HEK293 (cell line): ENCODE measurements around the gene ASCL5.

Experiments
- CTCF ChIA-PET: fragments of 350-600 bp; formaldehyde crosslinking; extraction: SDS; loops from one replicate; lab custom pipeline; 2021; ENCODE audit warnings: antibody characterized with exemption; lab: Yijun Ruan, JAX
- POLR2A ChIA-PET: fragments of 300-600 bp; formaldehyde crosslinking; extraction: SDS; loops from one replicate; lab custom pipeline; 2020; ENCODE audit warnings: antibody characterized with exemption, inconsistent platforms; lab: Yijun Ruan, JAX
- H3K27ac ChIP-seq: fragments of 200-500 bp; sonication (Bioruptor generic); 2 replicates; pipeline ENCODE4 v1.5.1; 2014; ENCODE audit warnings: low read depth, low read length, control low read depth, inconsistent platforms; ENCODE audit errors: extremely low read depth
- H3K36me3 ChIP-seq, 2 experiments: fragments of 200-500 bp in 1 of 2; sonication (Bioruptor generic) in 1 of 2; 1 replicate in 1 of 2; 2 replicates in 1 of 2; pipeline ENCODE4 v1.5.1; 2014 to 2017; ENCODE audit warnings: inconsistent platforms in 2 of 2, low read length in 2 of 2; ENCODE audit not compliant: control insufficient read depth in 2 of 2, insufficient read depth in 1 of 2
- H3K4me1 ChIP-seq: fragments of 200-500 bp; sonication (Bioruptor generic); 2 replicates; pipeline ENCODE4 v1.5.1; 2014; ENCODE audit warnings: mild to moderate bottlenecking, low read length, inconsistent platforms; ENCODE audit not compliant: control insufficient read depth, insufficient read depth
- H3K4me3 ChIP-seq: 2 replicates; pipeline ENCODE4 v1.5.1; 2011; ENCODE audit warnings: low read depth, mild to moderate bottlenecking, control low read depth, low read length, moderate library complexity
- H3K9me3 ChIP-seq: fragments of 200-500 bp; sonication (Bioruptor generic); 2 replicates; pipeline ENCODE4 v1.5.1; 2014; ENCODE audit warnings: low read depth, low read length, inconsistent platforms; ENCODE audit not compliant: control insufficient read depth, insufficient read depth
- BCL11B ChIP-seq: fragments of 450-650 bp; formaldehyde crosslinking; IDR thresholded peaks from 2 replicates; pipeline ENCODE4 v1.5.1; 2016; ENCODE audit warnings: low read depth, missing biosample characterization, missing genetic modification characterization
- GLI2 ChIP-seq: fragments of 450-650 bp; formaldehyde crosslinking; IDR thresholded peaks from 2 replicates; pipeline ENCODE4; 2017; ENCODE audit warnings: missing biosample characterization, missing genetic modification characterization, low read depth, borderline replicate concordance
- GLI4 ChIP-seq: fragments of 450-650 bp; formaldehyde crosslinking; IDR thresholded peaks from 2 replicates; pipeline ENCODE4 v1.5.1; 2016; ENCODE audit warnings: missing biosample characterization, missing genetic modification characterization
- MYNN ChIP-seq: fragments of 450-650 bp; formaldehyde crosslinking; IDR thresholded peaks from 2 replicates; pipeline ENCODE4 v1.5.1; 2016; ENCODE audit warnings: missing biosample characterization, missing genetic modification characterization, borderline replicate concordance
- WT1 ChIP-seq: fragments of 450-650 bp; formaldehyde crosslinking; IDR thresholded peaks from 2 replicates; pipeline ENCODE4 v1.5.1; 2016; ENCODE audit warnings: missing biosample characterization, missing genetic modification characterization
- ZNF133 ChIP-seq: fragments of 450-650 bp; formaldehyde crosslinking; IDR thresholded peaks from 2 replicates; pipeline ENCODE4 v1.5.1; 2016; ENCODE audit warnings: missing biosample characterization, missing genetic modification characterization
- ZNF138 ChIP-seq: fragments of 450-650 bp; formaldehyde crosslinking; IDR thresholded peaks from 2 replicates; pipeline ENCODE4 v1.5.1; 2016; ENCODE audit warnings: missing biosample characterization, missing genetic modification characterization, borderline replicate concordance
- ZNF157 ChIP-seq: fragments of 450-650 bp; formaldehyde crosslinking; IDR thresholded peaks from 2 replicates; pipeline ENCODE4 v1.5.1; 2016; ENCODE audit warnings: missing biosample characterization, missing genetic modification characterization
- ZNF221 ChIP-seq: fragments of 450-650 bp; formaldehyde crosslinking; IDR thresholded peaks from 2 replicates; pipeline ENCODE4 v1.5.1; 2017; ENCODE audit warnings: missing biosample characterization, missing genetic modification characterization, borderline replicate concordance
- ZNF350 ChIP-seq: fragments of 450-650 bp; formaldehyde crosslinking; IDR thresholded peaks from 2 replicates; pipeline ENCODE4 v1.5.0; 2017; ENCODE audit warnings: missing biosample characterization, mild to moderate bottlenecking, missing genetic modification characterization
- ZNF391 ChIP-seq: fragments of 450-650 bp; formaldehyde crosslinking; IDR thresholded peaks from 2 replicates; pipeline ENCODE4 v1.5.1; 2016; ENCODE audit warnings: low read depth, missing biosample characterization, missing genetic modification characterization, borderline replicate concordance
- ZNF423 ChIP-seq: fragments of 450-650 bp; formaldehyde crosslinking; IDR thresholded peaks from 2 replicates; pipeline ENCODE4 v1.5.1; 2016; ENCODE audit warnings: missing biosample characterization, missing genetic modification characterization
- ZNF488 ChIP-seq: fragments of 450-650 bp; formaldehyde crosslinking; IDR thresholded peaks from 2 replicates; pipeline ENCODE4 v1.5.1; 2016; ENCODE audit warnings: missing biosample characterization, missing genetic modification characterization
- ZNF530 ChIP-seq: fragments of 450-650 bp; formaldehyde crosslinking; IDR thresholded peaks from 2 replicates; pipeline ENCODE4 v1.5.1; 2016; ENCODE audit warnings: low read depth, missing biosample characterization, missing genetic modification characterization
- ZNF843 ChIP-seq: fragments of 450-650 bp; formaldehyde crosslinking; IDR thresholded peaks from 2 replicates; pipeline ENCODE4 v1.5.1; 2016; ENCODE audit warnings: missing biosample characterization, missing genetic modification characterization
- TF ChIP-seq, protein P1 (sequence below): fragments of 450-650 bp; formaldehyde crosslinking; IDR thresholded peaks from 2 replicates; pipeline ENCODE4 v1.5.1; 2016; ENCODE audit warnings: missing biosample characterization, missing genetic modification characterization
- TF ChIP-seq, protein P2 (sequence below): fragments of 450-650 bp; formaldehyde crosslinking; IDR thresholded peaks from 2 replicates; pipeline ENCODE4 v1.5.1; 2016; ENCODE audit warnings: missing biosample characterization, missing genetic modification characterization
- TF ChIP-seq, protein P3 (sequence below): fragments of 450-650 bp; formaldehyde crosslinking; IDR thresholded peaks from 2 replicates; pipeline ENCODE4 v1.5.1; 2016; ENCODE audit warnings: missing biosample characterization, missing genetic modification characterization, low read depth
- TF ChIP-seq, protein P4 (sequence below): fragments of 450-650 bp; formaldehyde crosslinking; IDR thresholded peaks from 2 replicates; pipeline ENCODE4 v1.5.1; 2017; ENCODE audit warnings: missing biosample characterization, missing genetic modification characterization

ASCL5 gene

GRCh38 chr1:201170533-201171062 lies 43.6 kb upstream of the ASCL5 start (continued):
- TF ChIP-seq ZNF391: no peak
- no peak for TF ChIP-seq WT1 (tag by site-specific recombination)
- TF ChIP-seq, all 188 proteins: peak for 36

DNA sequence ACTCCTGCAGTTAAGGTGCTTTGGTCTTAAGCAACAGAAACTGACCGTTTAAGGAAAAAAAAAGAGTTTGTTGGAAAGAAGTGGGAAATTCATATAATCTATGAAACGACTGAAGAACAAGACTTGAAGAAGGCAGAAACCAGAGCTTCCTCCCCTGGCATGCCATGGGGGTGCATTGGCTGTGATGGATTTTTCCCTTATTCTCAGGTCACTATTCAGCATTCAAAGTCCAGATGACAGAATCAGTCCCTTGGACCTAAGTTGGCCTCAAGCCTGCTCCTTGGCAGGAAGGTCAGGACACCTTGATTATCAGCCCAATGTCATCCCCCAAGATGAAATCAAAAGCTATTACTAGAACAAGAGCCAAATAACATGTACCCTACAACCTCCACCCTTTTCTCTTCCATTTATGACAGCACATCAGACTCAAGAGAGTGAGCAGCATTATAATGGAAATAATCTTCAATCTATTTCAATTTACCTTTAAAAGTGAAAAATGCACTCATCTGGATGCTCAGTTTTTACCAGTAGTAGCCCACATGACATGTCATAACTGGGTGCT lies 43.1 kb upstream of the ASCL5 start:
- no peak for TF ChIP-seq ZNF221 (tag by site-specific recombination)
- TF ChIP-seq ZNF133 (tag by site-specific recombination): no peak
- no peak for TF ChIP-seq GLI2 (tag by site-specific recombination)
- TF ChIP-seq MYNN: no peak
- TF ChIP-seq ZNF530 (tag by site-specific recombination): no peak
- TF ChIP-seq ZNF488 (tag by site-specific recombination): no peak
- no peak for TF ChIP-seq ZNF157 (tag by site-specific recombination)
- no peak for TF ChIP-seq ZNF350 (tag by site-specific recombination)
- TF ChIP-seq GLI4 (tag by site-specific recombination): no peak
- TF ChIP-seq, protein P1, sequence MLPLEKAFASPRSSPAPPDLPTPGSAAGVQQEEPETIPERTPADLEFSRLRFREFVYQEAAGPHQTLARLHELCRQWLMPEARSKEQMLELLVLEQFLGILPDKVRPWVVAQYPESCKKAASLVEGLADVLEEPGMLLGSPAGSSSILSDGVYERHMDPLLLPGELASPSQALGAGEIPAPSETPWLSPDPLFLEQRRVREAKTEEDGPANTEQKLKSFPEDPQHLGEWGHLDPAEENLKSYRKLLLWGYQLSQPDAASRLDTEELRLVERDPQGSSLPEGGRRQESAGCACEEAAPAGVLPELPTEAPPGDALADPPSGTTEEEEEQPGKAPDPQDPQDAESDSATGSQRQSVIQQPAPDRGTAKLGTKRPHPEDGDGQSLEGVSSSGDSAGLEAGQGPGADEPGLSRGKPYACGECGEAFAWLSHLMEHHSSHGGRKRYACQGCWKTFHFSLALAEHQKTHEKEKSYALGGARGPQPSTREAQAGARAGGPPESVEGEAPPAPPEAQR (tag by site-specific recombination): no peak
- TF ChIP-seq, protein P2, sequence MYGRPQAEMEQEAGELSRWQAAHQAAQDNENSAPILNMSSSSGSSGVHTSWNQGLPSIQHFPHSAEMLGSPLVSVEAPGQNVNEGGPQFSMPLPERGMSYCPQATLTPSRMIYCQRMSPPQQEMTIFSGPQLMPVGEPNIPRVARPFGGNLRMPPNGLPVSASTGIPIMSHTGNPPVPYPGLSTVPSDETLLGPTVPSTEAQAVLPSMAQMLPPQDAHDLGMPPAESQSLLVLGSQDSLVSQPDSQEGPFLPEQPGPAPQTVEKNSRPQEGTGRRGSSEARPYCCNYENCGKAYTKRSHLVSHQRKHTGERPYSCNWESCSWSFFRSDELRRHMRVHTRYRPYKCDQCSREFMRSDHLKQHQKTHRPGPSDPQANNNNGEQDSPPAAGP (tag by site-specific recombination): no peak
- TF ChIP-seq, protein P3, sequence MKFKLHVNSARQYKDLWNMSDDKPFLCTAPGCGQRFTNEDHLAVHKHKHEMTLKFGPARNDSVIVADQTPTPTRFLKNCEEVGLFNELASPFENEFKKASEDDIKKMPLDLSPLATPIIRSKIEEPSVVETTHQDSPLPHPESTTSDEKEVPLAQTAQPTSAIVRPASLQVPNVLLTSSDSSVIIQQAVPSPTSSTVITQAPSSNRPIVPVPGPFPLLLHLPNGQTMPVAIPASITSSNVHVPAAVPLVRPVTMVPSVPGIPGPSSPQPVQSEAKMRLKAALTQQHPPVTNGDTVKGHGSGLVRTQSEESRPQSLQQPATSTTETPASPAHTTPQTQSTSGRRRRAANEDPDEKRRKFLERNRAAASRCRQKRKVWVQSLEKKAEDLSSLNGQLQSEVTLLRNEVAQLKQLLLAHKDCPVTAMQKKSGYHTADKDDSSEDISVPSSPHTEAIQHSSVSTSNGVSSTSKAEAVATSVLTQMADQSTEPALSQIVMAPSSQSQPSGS (tag by site-specific recombination): no peak
- TF ChIP-seq ZNF423 (tag by site-specific recombination): no peak
- TF ChIP-seq ZNF843: no peak
- no peak for TF ChIP-seq ZNF138 (tag by site-specific recombination)
- no peak for TF ChIP-seq BCL11B (tag by site-specific recombination)
- TF ChIP-seq, protein P4, sequence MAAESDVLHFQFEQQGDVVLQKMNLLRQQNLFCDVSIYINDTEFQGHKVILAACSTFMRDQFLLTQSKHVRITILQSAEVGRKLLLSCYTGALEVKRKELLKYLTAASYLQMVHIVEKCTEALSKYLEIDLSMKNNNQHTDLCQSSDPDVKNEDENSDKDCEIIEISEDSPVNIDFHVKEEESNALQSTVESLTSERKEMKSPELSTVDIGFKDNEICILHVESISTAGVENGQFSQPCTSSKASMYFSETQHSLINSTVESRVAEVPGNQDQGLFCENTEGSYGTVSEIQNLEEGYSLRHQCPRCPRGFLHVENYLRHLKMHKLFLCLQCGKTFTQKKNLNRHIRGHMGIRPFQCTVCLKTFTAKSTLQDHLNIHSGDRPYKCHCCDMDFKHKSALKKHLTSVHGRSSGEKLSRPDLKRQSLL: no peak
- POLR2A ChIA-PET: interaction anchor here (1.2 to 2.9 kb wide), 3 partner anchors 14 to 28 kb away, joined by 4 to 21 read pairs (median 7); partner anchors contain the start of gene TMEM9
- CTCF ChIA-PET: interaction anchor here (0.6 to 1.3 kb wide), 5 partner anchors 19 to 192 kb away, joined by 3 to 6 read pairs (median 4); no protein-coding TSS in a partner anchor
- Histone ChIP-seq H3K36me3 (no peaks in the 10 kb centered on the region), H3K27ac (peak overlapping the region; percentile 82; the same call in 1 of the 2 replicates), H3K4me1 (no peaks in the 10 kb centered on the region), H3K4me3 (no peak overlapping the region), H3K9me3 (no peaks in the 10 kb centered on the region)
